ENCODE results near the gene CTTNBP2.

CTTNBP2 gene

GRCh38 chr7:117784315-117784714 lies 88.9 kb downstream of the CTTNBP2 start:
- no peak for DNase-seq

- DNase-seq = no peak
Observed at GRCh38 chr7:117782761-117783160, 90.5 kb downstream of the CTTNBP2 start.

GRCh38 chr7:117781707-117782106 lies 91.5 kb downstream of the CTTNBP2 start:
- DNase-seq = no peak

- DNase-seq = no peak
Observed at GRCh38 chr7:117780832-117781231, 92.4 kb downstream of the CTTNBP2 start.

- no peak for DNase-seq
Observed at GRCh38 chr7:117777335-117778142, 95.7 kb downstream of the CTTNBP2 start.

GRCh38 chr7:117776224-117776623 lies 97.0 kb downstream of the CTTNBP2 start:
- DNase-seq = no peak

- DNase-seq = no peak
Observed at GRCh38 chr7:117775801-117776200, 97.4 kb downstream of the CTTNBP2 start.

GRCh38 chr7:117774943-117775342 lies 98.3 kb downstream of the CTTNBP2 start:
- DNase-seq = no peak

GRCh38 chr7:117772421-117772820 lies 100.8 kb downstream of the CTTNBP2 start:
- no peak for DNase-seq

- DNase-seq = no peak
Observed at GRCh38 chr7:117771756-117772155, 101.5 kb downstream of the CTTNBP2 start.

- DNase-seq = no peak
Observed at GRCh38 chr7:117769085-117769484, 104.2 kb downstream of the CTTNBP2 start.

GRCh38 chr7:117767951-117768350 lies 105.3 kb downstream of the CTTNBP2 start:
- DNase-seq = no peak

GRCh38 chr7:117766913-117767312 lies 106.3 kb downstream of the CTTNBP2 start:
- DNase-seq = no peak

- DNase-seq = no peak
Observed at GRCh38 chr7:117764031-117764430, 109.2 kb downstream of the CTTNBP2 start.

- no peak for DNase-seq
Observed at GRCh38 chr7:117762055-117762454, 111.2 kb downstream of the CTTNBP2 start.

GRCh38 chr7:117759950-117760640 lies 113.1 kb downstream of the CTTNBP2 start:
- no peak for DNase-seq

- no peak for DNase-seq
Observed at GRCh38 chr7:117757440-117757839, 115.8 kb downstream of the CTTNBP2 start.

GRCh38 chr7:117756586-117757085 lies 116.6 kb downstream of the CTTNBP2 start:
- no peak for DNase-seq

GRCh38 chr7:117755136-117755535 lies 118.1 kb downstream of the CTTNBP2 start:
- no peak for DNase-seq

GRCh38 chr7:117751775-117752174 lies 121.5 kb downstream of the CTTNBP2 start:
- DNase-seq = no peak

GRCh38 chr7:117750612-117751563 lies 122.4 kb downstream of the CTTNBP2 start:
- DNase-seq = peak; percentile 0

GRCh38 chr7:117741962-117742361 lies 131.3 kb downstream of the CTTNBP2 start:
- DNase-seq = no peak

GRCh38 chr7:117739085-117739484 lies 134.2 kb downstream of the CTTNBP2 start:
- DNase-seq = no peak
